Epidermal melanocyte (primary cell): ENCODE measurements around the gene SPTBN2.
A peak's percentile ranks its signal among the peaks of the same experiment; 100 is the strongest.
"Not testable (repeated sequence)": the region's sequence is repeated elsewhere in the genome, so short reads cannot be mapped to it uniquely, and the experiment has no call there.

Source experiments
- DNase-seq: peaks from one replicate; pipeline ENCODE4 v3.0.0; 2011; ENCODE audit warnings: low spot score; ENCODE audit not compliant: insufficient read length

The SPTBN2 gene

GRCh38 chr11:66641834-66642233, 87.2 kb downstream of the SPTBN2 start:
- no peak for DNase-seq

- not testable (repeated sequence) for DNase-seq
Observed at GRCh38 chr11:66639814-66640340, 89.1 kb downstream of the SPTBN2 start.

GRCh38 chr11:66639066-66639813, 89.8 kb downstream of the SPTBN2 start:
- DNase-seq = no peak

- DNase-seq = peak; percentile 98
Observed at GRCh38 chr11:66638177-66639065, 90.6 kb downstream of the SPTBN2 start, which contains the start of gene RBM4. RBM4 (plus strand) TSS chr11:66638703; CDS start chr11:66639712, 1,009 bp downstream.

DNA sequence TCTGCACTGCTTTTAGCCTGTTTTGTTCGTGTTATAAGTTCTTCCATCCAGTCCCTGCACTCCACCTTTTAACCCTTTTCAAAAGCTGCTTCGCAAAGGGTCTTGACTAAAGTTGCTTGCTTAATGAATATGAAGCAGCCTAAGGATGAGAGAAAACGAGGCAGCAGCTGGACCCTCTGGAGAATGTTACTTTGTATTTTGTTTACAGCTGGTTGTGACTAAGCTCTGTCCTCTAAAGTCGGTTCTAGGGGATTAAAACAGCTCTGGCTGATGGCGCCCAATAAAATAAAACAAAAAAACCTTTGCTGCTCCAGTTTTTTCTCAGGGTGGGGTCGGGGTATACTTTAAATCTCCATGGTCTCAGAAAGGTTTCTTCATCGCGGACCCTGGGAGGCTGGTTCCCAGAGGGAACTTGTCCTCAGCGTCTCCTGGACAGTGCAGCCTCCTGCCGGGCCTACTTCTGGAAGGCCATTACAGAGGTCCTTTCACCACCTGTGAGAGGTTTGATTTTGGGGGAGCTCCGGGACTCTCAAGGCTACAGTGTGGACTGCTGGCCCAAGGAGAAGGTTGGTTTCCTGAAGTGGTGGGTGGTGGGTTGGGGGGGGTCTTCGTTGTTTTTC, 91.3 kb downstream of the SPTBN2 start:
- DNase-seq = no peak

GRCh38 chr11:66636411-66636810, 92.6 kb downstream of the SPTBN2 start:
- no peak for DNase-seq
